Fibroblast of the conjunctiva (primary cell): ENCODE results near the gene RAB38.

ENCODE experiments used
- DNase-seq: peaks from one replicate; pipeline ENCODE4 v3.0.0-alpha.2; 2010; ENCODE audit warnings: low read depth

RAB38 gene

GRCh38 chr11:88169881-88170280 is 5.4 kb downstream of the RAB38 start:
- no peak for DNase-seq

- DNase-seq: no peak
These were observed 5.8 kb downstream of the RAB38 start for GRCh38 chr11:88169471-88169870.

GRCh38 chr11:88167853-88168252 is 7.4 kb downstream of the RAB38 start:
- no peak for DNase-seq

- no peak for DNase-seq
These were observed 10.2 kb downstream of the RAB38 start for GRCh38 chr11:88164806-88165585.

GRCh38 chr11:88164320-88164719 is 10.9 kb downstream of the RAB38 start:
- no peak for DNase-seq

- no peak for DNase-seq
These were observed 17.2 kb downstream of the RAB38 start for GRCh38 chr11:88158081-88158480.

- no peak for DNase-seq
These were observed 17.9 kb downstream of the RAB38 start for GRCh38 chr11:88157370-88157769.

- DNase-seq: no peak
These were observed 22.9 kb downstream of the RAB38 start for GRCh38 chr11:88152381-88152780.

- DNase-seq: no peak
These were observed 23.5 kb downstream of the RAB38 start for GRCh38 chr11:88151709-88152265.

GRCh38 chr11:88146106-88146505 is 29.1 kb downstream of the RAB38 start:
- no peak for DNase-seq

GRCh38 chr11:88139865-88140264 is 35.4 kb downstream of the RAB38 start:
- DNase-seq: no peak

- no peak for DNase-seq
These were observed 43.3 kb downstream of the RAB38 start for GRCh38 chr11:88131764-88132470.

GRCh38 chr11:88122956-88123355 is 52.3 kb downstream of the RAB38 start:
- DNase-seq: no peak

GRCh38 chr11:88119561-88119960 is 55.7 kb downstream of the RAB38 start:
- no peak for DNase-seq

- no peak for DNase-seq
These were observed 57.9 kb downstream of the RAB38 start for GRCh38 chr11:88117281-88117858.

GRCh38 chr11:88115828-88116755 is 59.2 kb downstream of the RAB38 start:
- DNase-seq: no peak

- no peak for DNase-seq
These were observed 60.7 kb downstream of the RAB38 start for GRCh38 chr11:88114486-88115045.

- DNase-seq: no peak
These were observed 68.6 kb downstream of the RAB38 start for GRCh38 chr11:88106666-88107065.

GRCh38 chr11:88105951-88106350 is 69.3 kb downstream of the RAB38 start:
- DNase-seq: no peak

- no peak for DNase-seq
These were observed 69.7 kb downstream of the RAB38 start for GRCh38 chr11:88105526-88105925.

- DNase-seq: no peak
These were observed 70.8 kb downstream of the RAB38 start for GRCh38 chr11:88104408-88104807.
